HEK293 (cell line): Measurements from ENCODE around the gene AKIRIN2.

ENCODE experiments used
- CTCF ChIP-seq: fragments of 450-650 bp; formaldehyde crosslinking; IDR thresholded peaks from 2 replicates; pipeline ENCODE4 v1.5.1; 2016; ENCODE audit warnings: missing biosample characterization, missing genetic modification characterization
- KLF1 ChIP-seq: fragments of 450-650 bp; formaldehyde crosslinking; IDR thresholded peaks from 2 replicates; pipeline ENCODE4 v1.5.1; 2016; ENCODE audit warnings: missing biosample characterization, missing genetic modification characterization
- PBX3 ChIP-seq: sonication (generic); formaldehyde crosslinking; IDR thresholded peaks from 2 replicates; pipeline ENCODE4 v1.8.1; 2022; ENCODE audit warnings: mild to moderate bottlenecking, moderate library complexity, missing genetic modification reagents
- ZBTB21 ChIP-seq: fragments of 450-650 bp; formaldehyde crosslinking; IDR thresholded peaks from 2 replicates; pipeline ENCODE4 v1.5.1; 2017; ENCODE audit warnings: missing biosample characterization, missing genetic modification characterization
- ZBTB8A ChIP-seq: fragments of 450-650 bp; formaldehyde crosslinking; IDR thresholded peaks from 2 replicates; pipeline ENCODE4 v1.5.1; 2016; ENCODE audit warnings: missing biosample characterization, missing genetic modification characterization
- ZNF621 ChIP-seq: fragments of 450-650 bp; formaldehyde crosslinking; IDR thresholded peaks from 2 replicates; pipeline ENCODE4 v1.5.1; 2017; ENCODE audit warnings: missing biosample characterization, missing genetic modification characterization
- TF ChIP-seq, protein P1 (sequence below): fragments of 450-650 bp; formaldehyde crosslinking; IDR thresholded peaks from 2 replicates; pipeline ENCODE4 v1.5.1; 2016; ENCODE audit warnings: missing biosample characterization, missing genetic modification characterization

DNA sequence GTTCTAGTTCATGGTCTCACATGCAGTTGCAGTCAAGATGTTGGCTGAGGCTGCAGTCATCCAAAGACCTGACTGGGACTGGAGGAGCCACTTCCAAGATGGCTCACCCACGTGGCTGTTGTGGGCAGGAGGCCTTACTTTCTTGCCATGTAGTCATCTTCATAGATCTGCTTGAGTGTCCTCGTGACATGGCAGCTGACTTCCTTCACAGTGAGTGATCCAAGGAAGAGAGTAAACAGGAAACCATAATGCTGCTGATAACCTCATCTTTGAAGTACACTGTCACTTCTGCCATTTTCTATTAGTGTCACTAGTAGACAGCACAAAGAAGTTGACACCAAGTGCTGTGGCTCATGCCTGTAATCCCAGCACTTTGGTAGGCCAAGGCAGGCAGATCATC lies 40.1 kb upstream of the AKIRIN2 start:
- TF ChIP-seq ZNF621 (tag by site-specific recombination), result no peak
- no peak for TF ChIP-seq PBX3
- TF ChIP-seq, protein P1, sequence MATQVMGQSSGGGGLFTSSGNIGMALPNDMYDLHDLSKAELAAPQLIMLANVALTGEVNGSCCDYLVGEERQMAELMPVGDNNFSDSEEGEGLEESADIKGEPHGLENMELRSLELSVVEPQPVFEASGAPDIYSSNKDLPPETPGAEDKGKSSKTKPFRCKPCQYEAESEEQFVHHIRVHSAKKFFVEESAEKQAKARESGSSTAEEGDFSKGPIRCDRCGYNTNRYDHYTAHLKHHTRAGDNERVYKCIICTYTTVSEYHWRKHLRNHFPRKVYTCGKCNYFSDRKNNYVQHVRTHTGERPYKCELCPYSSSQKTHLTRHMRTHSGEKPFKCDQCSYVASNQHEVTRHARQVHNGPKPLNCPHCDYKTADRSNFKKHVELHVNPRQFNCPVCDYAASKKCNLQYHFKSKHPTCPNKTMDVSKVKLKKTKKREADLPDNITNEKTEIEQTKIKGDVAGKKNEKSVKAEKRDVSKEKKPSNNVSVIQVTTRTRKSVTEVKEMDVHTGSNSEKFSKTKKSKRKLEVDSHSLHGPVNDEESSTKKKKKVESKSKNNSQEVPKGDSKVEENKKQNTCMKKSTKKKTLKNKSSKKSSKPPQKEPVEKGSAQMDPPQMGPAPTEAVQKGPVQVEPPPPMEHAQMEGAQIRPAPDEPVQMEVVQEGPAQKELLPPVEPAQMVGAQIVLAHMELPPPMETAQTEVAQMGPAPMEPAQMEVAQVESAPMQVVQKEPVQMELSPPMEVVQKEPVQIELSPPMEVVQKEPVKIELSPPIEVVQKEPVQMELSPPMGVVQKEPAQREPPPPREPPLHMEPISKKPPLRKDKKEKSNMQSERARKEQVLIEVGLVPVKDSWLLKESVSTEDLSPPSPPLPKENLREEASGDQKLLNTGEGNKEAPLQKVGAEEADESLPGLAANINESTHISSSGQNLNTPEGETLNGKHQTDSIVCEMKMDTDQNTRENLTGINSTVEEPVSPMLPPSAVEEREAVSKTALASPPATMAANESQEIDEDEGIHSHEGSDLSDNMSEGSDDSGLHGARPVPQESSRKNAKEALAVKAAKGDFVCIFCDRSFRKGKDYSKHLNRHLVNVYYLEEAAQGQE, result no peak
- no peak for TF ChIP-seq CTCF (tag by site-specific recombination)
- no peak for TF ChIP-seq KLF1 (tag by site-specific recombination)
- TF ChIP-seq ZBTB8A (tag by site-specific recombination), result no peak
- no peak for TF ChIP-seq ZBTB21 (tag by site-specific recombination)
